Fibroblast of skin of right biceps (primary cell): Measurements from ENCODE around the gene MID1.
"Not testable (repeated sequence)": the region's sequence is repeated elsewhere in the genome, so short reads cannot be mapped to it uniquely, and the experiment has no call there.

Experiments used
- DNase-seq: peaks from one replicate; pipeline ENCODE4 v3.0.0-alpha.2; 2013

The MID1 gene

GRCh38 chrX:10615931-10616774, 4.2 kb downstream of the MID1 start:
- peak; percentile 68 for DNase-seq

- DNase-seq: peak; percentile 62
Observed at GRCh38 chrX:10612215-10612614, 8.2 kb downstream of the MID1 start.

GRCh38 chrX:10611441-10612090, 8.8 kb downstream of the MID1 start:
- no peak for DNase-seq

GRCh38 chrX:10608099-10608498, 12.3 kb downstream of the MID1 start:
- peak; percentile 60 for DNase-seq

- DNase-seq: no peak
Observed at GRCh38 chrX:10607233-10607632, 13.2 kb downstream of the MID1 start.

GRCh38 chrX:10603612-10604011, 16.8 kb downstream of the MID1 start:
- peak; percentile 35 for DNase-seq

- DNase-seq: no peak
Observed at GRCh38 chrX:10602646-10603045, 17.7 kb downstream of the MID1 start.

GRCh38 chrX:10600479-10600878, 19.9 kb downstream of the MID1 start:
- no peak for DNase-seq

- no peak for DNase-seq
Observed at GRCh38 chrX:10598540-10598939, 21.8 kb downstream of the MID1 start.

- DNase-seq: peak; percentile 44
Observed at GRCh38 chrX:10597871-10598270, 22.5 kb downstream of the MID1 start.

- no peak for DNase-seq
Observed at GRCh38 chrX:10591363-10592335, 28.7 kb downstream of the MID1 start.

GRCh38 chrX:10589787-10590186, 30.6 kb downstream of the MID1 start:
- not testable (repeated sequence) for DNase-seq

- no peak for DNase-seq
Observed at GRCh38 chrX:10589098-10589497, 31.3 kb downstream of the MID1 start.

GRCh38 chrX:10584882-10585281, 35.5 kb downstream of the MID1 start:
- not testable (repeated sequence) for DNase-seq

- peak; percentile 71 for DNase-seq
Observed at GRCh38 chrX:10582945-10583344, 37.4 kb downstream of the MID1 start.

GRCh38 chrX:10582215-10582733, 38.1 kb downstream of the MID1 start:
- no peak for DNase-seq

GRCh38 chrX:10579112-10580011, 41.0 kb downstream of the MID1 start:
- DNase-seq: peak; percentile 74

GRCh38 chrX:10578527-10578926, 41.9 kb downstream of the MID1 start:
- DNase-seq: no peak

- DNase-seq: peak; percentile 37
Observed at GRCh38 chrX:10577853-10578252, 42.5 kb downstream of the MID1 start.

- DNase-seq: no peak
Observed at GRCh38 chrX:10576777-10577447, 43.5 kb downstream of the MID1 start.

- DNase-seq: no peak
Observed at GRCh38 chrX:10576186-10576585, 44.2 kb downstream of the MID1 start.
